Measurements from ENCODE around the gene PTPRM.

PTPRM gene

GRCh38 chr18:7619676-7620075 is 52.6 kb downstream of the PTPRM start:
- DNase-seq: no peak
- H3K4me2 ChIP-seq (ENCODE audit: low read length, poor library complexity, severe bottlenecking): no peak overlapping the region
- H3K4ac ChIP-seq (ENCODE audit: low read depth in 1 of 2, low read length in 2 of 2): no peak overlapping the region
- no peaks in the 10 kb centered on the region for H3K27me3 ChIP-seq (ENCODE audit: control insufficient read depth in 1 of 2, insufficient read depth in 1 of 2, low read length in 2 of 2)
- no peak overlapping the region for H3K23ac ChIP-seq (ENCODE audit: low read length in 2 of 2)
- no peak overlapping the region for H4K8ac ChIP-seq (ENCODE audit: low read length)
- peaks cover 11% of the 10 kb centered on the region for H3K79me1 ChIP-seq (replicated peaks; ENCODE audit: low read length, poor library complexity, severe bottlenecking)
- H3K14ac ChIP-seq (ENCODE audit: low read length in 2 of 2): no peak overlapping the region
- H3K4me3 ChIP-seq (ENCODE audit: insufficient read depth in 1 of 2, low read depth in 1 of 2, low read length in 2 of 2): peak overlapping the region in 1 of 2 experiments; percentile 49
- no peak overlapping the region for H2AFZ ChIP-seq (ENCODE audit: low read depth, low read length)
- no peaks in the 10 kb centered on the region for H3K9me3 ChIP-seq (ENCODE audit: control insufficient read depth, low read length)
- no peak overlapping the region for H4K91ac ChIP-seq (ENCODE audit: low read length)
- peak overlapping the region; percentile 3 for H3K9ac ChIP-seq (ENCODE audit: low read length)
- no peaks in the 10 kb centered on the region for H3K36me3 ChIP-seq (ENCODE audit: control insufficient read depth in 1 of 2, insufficient read depth in 2 of 2, low read depth in 1 of 2, low read length in 2 of 2)
- H2AK5ac ChIP-seq (ENCODE audit: low read length, severe bottlenecking): peak overlapping the region; percentile 28
- H2BK5ac ChIP-seq (ENCODE audit: low read depth, low read length, poor library complexity, severe bottlenecking): no peak overlapping the region
- H2BK12ac ChIP-seq (ENCODE audit: low read length in 2 of 2): no peak overlapping the region
- 90% methylated on average over 7 of the region's 7 CpGs for WGBS
- H3K4me1 ChIP-seq (ENCODE audit: control insufficient read depth, insufficient read depth, low read depth, low read length): peaks cover 25% of the 10 kb centered on the region
- H2BK120ac ChIP-seq (ENCODE audit: low read depth, low read length): no peak overlapping the region
- H2BK15ac ChIP-seq (ENCODE audit: low read depth, poor library complexity, severe bottlenecking): no peak overlapping the region
- H3K27ac ChIP-seq (ENCODE audit: low read length, poor library complexity, severe bottlenecking): peak overlapping the region; percentile 92
- no peak overlapping the region for H3K18ac ChIP-seq (ENCODE audit: low read depth in 1 of 2, low read length in 2 of 2)

- Histone ChIP-seq H3K27me3 (ENCODE audit: control insufficient read depth in 1 of 2, insufficient read depth in 1 of 2, low read length in 2 of 2) (no peaks in the 10 kb centered on the region), H3K23ac (ENCODE audit: low read length in 2 of 2) (no peak overlapping the region), H3K4me1 (ENCODE audit: control insufficient read depth, insufficient read depth, low read depth, low read length) (peaks cover 26% of the 10 kb centered on the region), H2BK15ac (ENCODE audit: low read depth, poor library complexity, severe bottlenecking) (no peak overlapping the region), H3K18ac (ENCODE audit: low read depth in 1 of 2, low read length in 2 of 2) (no peak overlapping the region), H3K79me1 (replicated peaks; ENCODE audit: low read length, poor library complexity, severe bottlenecking) (peaks cover 14% of the 10 kb centered on the region), H2BK120ac (ENCODE audit: low read depth, low read length) (no peak overlapping the region), H4K91ac (ENCODE audit: low read length) (no peak overlapping the region), H3K36me3 (ENCODE audit: control insufficient read depth in 1 of 2, insufficient read depth in 2 of 2, low read depth in 1 of 2, low read length in 2 of 2) (no peaks in the 10 kb centered on the region), H3K14ac (ENCODE audit: low read length in 2 of 2) (peak overlapping the region in 1 of 2 experiments; percentile 26), H3K9me3 (ENCODE audit: control insufficient read depth, low read length) (no peaks in the 10 kb centered on the region), H4K8ac (ENCODE audit: low read length) (no peak overlapping the region), H3K4me3 (ENCODE audit: insufficient read depth in 1 of 2, low read depth in 1 of 2, low read length in 2 of 2) (no peak overlapping the region), H3K4me2 (ENCODE audit: low read length, poor library complexity, severe bottlenecking) (no peak overlapping the region), H3K9ac (ENCODE audit: low read length) (no peak overlapping the region), H3K27ac (ENCODE audit: low read length, poor library complexity, severe bottlenecking) (peak overlapping the region; percentile 21), H2AK5ac (ENCODE audit: low read length, severe bottlenecking) (peak overlapping the region; percentile 95), H2AFZ (ENCODE audit: low read depth, low read length) (no peak overlapping the region), H3K4ac (ENCODE audit: low read depth in 1 of 2, low read length in 2 of 2) (peak overlapping the region in 1 of 2 experiments; percentile 11), H2BK5ac (ENCODE audit: low read depth, low read length, poor library complexity, severe bottlenecking) (no peak overlapping the region), H2BK12ac (ENCODE audit: low read length in 2 of 2) (no peak overlapping the region)
- no peak for DNase-seq
Measured at GRCh38 chr18:7622721-7623120, 55.6 kb downstream of the PTPRM start.

GRCh38 chr18:7623681-7624080 is 56.6 kb downstream of the PTPRM start:
- no peaks in the 10 kb centered on the region for H3K9me3 ChIP-seq (ENCODE audit: control insufficient read depth, low read length)
- peaks cover 16% of the 10 kb centered on the region for H3K79me1 ChIP-seq (replicated peaks; ENCODE audit: low read length, poor library complexity, severe bottlenecking)
- no peak overlapping the region for H2BK120ac ChIP-seq (ENCODE audit: low read depth, low read length)
- H3K23ac ChIP-seq (ENCODE audit: low read length in 2 of 2): no peak overlapping the region
- no peak overlapping the region for H3K14ac ChIP-seq (ENCODE audit: low read length in 2 of 2)
- H2BK5ac ChIP-seq (ENCODE audit: low read depth, low read length, poor library complexity, severe bottlenecking): no peak overlapping the region
- no peak for DNase-seq
- no peak overlapping the region for H3K18ac ChIP-seq (ENCODE audit: low read depth in 1 of 2, low read length in 2 of 2)
- no peak overlapping the region for H3K27ac ChIP-seq (ENCODE audit: low read length, poor library complexity, severe bottlenecking)
- H2AK5ac ChIP-seq (ENCODE audit: low read length, severe bottlenecking): peak overlapping the region; percentile 49
- H2BK15ac ChIP-seq (ENCODE audit: low read depth, poor library complexity, severe bottlenecking): no peak overlapping the region
- H3K9ac ChIP-seq (ENCODE audit: low read length): no peak overlapping the region
- H4K91ac ChIP-seq (ENCODE audit: low read length): no peak overlapping the region
- no peak overlapping the region for H3K4me3 ChIP-seq (ENCODE audit: insufficient read depth in 1 of 2, low read depth in 1 of 2, low read length in 2 of 2)
- H3K36me3 ChIP-seq (ENCODE audit: control insufficient read depth in 1 of 2, insufficient read depth in 2 of 2, low read depth in 1 of 2, low read length in 2 of 2): no peaks in the 10 kb centered on the region
- H3K4me2 ChIP-seq (ENCODE audit: low read length, poor library complexity, severe bottlenecking): no peak overlapping the region
- H3K4me1 ChIP-seq (ENCODE audit: control insufficient read depth, insufficient read depth, low read depth, low read length): peaks cover 29% of the 10 kb centered on the region
- H3K27me3 ChIP-seq (ENCODE audit: control insufficient read depth in 1 of 2, insufficient read depth in 1 of 2, low read length in 2 of 2): no peaks in the 10 kb centered on the region
- H3K4ac ChIP-seq (ENCODE audit: low read depth in 1 of 2, low read length in 2 of 2): no peak overlapping the region
- no peak overlapping the region for H2BK12ac ChIP-seq (ENCODE audit: low read length in 2 of 2)
- no peak overlapping the region for H2AFZ ChIP-seq (ENCODE audit: low read depth, low read length)
- 100% methylated on average over 1 of the region's 1 CpG for WGBS
- no peak overlapping the region for H4K8ac ChIP-seq (ENCODE audit: low read length)

GRCh38 chr18:7624697-7625096 is 57.6 kb downstream of the PTPRM start:
- Histone ChIP-seq H3K4me1 (ENCODE audit: control insufficient read depth, insufficient read depth, low read depth, low read length) (peaks cover 26% of the 10 kb centered on the region), H3K36me3 (ENCODE audit: control insufficient read depth in 1 of 2, insufficient read depth in 2 of 2, low read depth in 1 of 2, low read length in 2 of 2) (no peaks in the 10 kb centered on the region), H3K23ac (ENCODE audit: low read length in 2 of 2) (no peak overlapping the region), H3K14ac (ENCODE audit: low read length in 2 of 2) (no peak overlapping the region), H4K8ac (ENCODE audit: low read length) (no peak overlapping the region), H3K18ac (ENCODE audit: low read depth in 1 of 2, low read length in 2 of 2) (no peak overlapping the region), H3K9ac (ENCODE audit: low read length) (no peak overlapping the region), H3K27me3 (ENCODE audit: control insufficient read depth in 1 of 2, insufficient read depth in 1 of 2, low read length in 2 of 2) (no peaks in the 10 kb centered on the region), H3K27ac (ENCODE audit: low read length, poor library complexity, severe bottlenecking) (no peak overlapping the region), H2BK12ac (ENCODE audit: low read length in 2 of 2) (peak overlapping the region in 1 of 2 experiments; percentile 22), H3K4ac (ENCODE audit: low read depth in 1 of 2, low read length in 2 of 2) (no peak overlapping the region), H3K9me3 (ENCODE audit: control insufficient read depth, low read length) (no peaks in the 10 kb centered on the region), H3K4me2 (ENCODE audit: low read length, poor library complexity, severe bottlenecking) (no peak overlapping the region), H4K91ac (ENCODE audit: low read length) (no peak overlapping the region), H3K79me1 (replicated peaks; ENCODE audit: low read length, poor library complexity, severe bottlenecking) (peaks cover 21% of the 10 kb centered on the region), H2BK5ac (ENCODE audit: low read depth, low read length, poor library complexity, severe bottlenecking) (no peak overlapping the region), H2BK15ac (ENCODE audit: low read depth, poor library complexity, severe bottlenecking) (no peak overlapping the region), H2BK120ac (ENCODE audit: low read depth, low read length) (no peak overlapping the region), H2AFZ (ENCODE audit: low read depth, low read length) (no peak overlapping the region), H2AK5ac (ENCODE audit: low read length, severe bottlenecking) (peak overlapping the region; percentile 3), H3K4me3 (ENCODE audit: insufficient read depth in 1 of 2, low read depth in 1 of 2, low read length in 2 of 2) (no peak overlapping the region)
- 98% methylated on average over 5 of the region's 6 CpGs for WGBS
- DNase-seq: no peak

Measured in mesenchymal stem cell (in vitro differentiated cells and primary cell).